H1 (cell line): ENCODE results near the gene RIMBP2. TPM values are rescaled to one million over a fixed set of nuclear protein-coding genes. Genes with fewer than 3 reads are reported as not detected.

Experiments
- CTCF ChIA-PET: fragments of 300-600 bp; sonication (Branson Sonifier 250); formaldehyde crosslinking; loops from one replicate; lab custom pipeline; 2021; ENCODE audit not compliant: partially characterized antibody; lab: Charles Lee
- POLR2A ChIA-PET: fragments of 300-600 bp; sonication (Branson Sonifier 250); formaldehyde crosslinking; loops from one replicate; lab custom pipeline; 2021; ENCODE audit warnings: inconsistent platforms; ENCODE audit not compliant: partially characterized antibody; lab: Charles Lee
- DNase-seq, 2 experiments: peaks; one replicate each; pipeline versions ENCODE4 v3.0.0 to v3.0.0-alpha.2; 2010 to 2022; ENCODE audit warnings: low spot score in 2 of 2, low read depth in 1 of 2, mixed read lengths in 1 of 2
- FAIRE-seq: peaks from 2 replicates; lab custom pipeline; 2011; peaks lifted over from hg19 to GRCh38; lab: Jason Lieb, UNC
- H2AFZ ChIP-seq: 2 replicates; pipeline ENCODE4 v1.8.1; 2012; ENCODE audit warnings: low read length, inconsistent platforms
- H2AK5ac ChIP-seq: 2 replicates; pipeline ENCODE4 v1.6.1; 2013; ENCODE audit warnings: low read depth, low read length
- H2BK120ac ChIP-seq: replicated peaks from 2 replicates; pipeline ENCODE3; 2013; ENCODE audit warnings: low read depth, low read length, inconsistent platforms
- H2BK12ac ChIP-seq: 2 replicates; pipeline ENCODE4 v1.6.1; 2013; ENCODE audit warnings: low read depth, low read length
- H2BK15ac ChIP-seq: 2 replicates; pipeline ENCODE4 v1.6.1; 2013; ENCODE audit warnings: low read length
- H2BK20ac ChIP-seq: 2 replicates; pipeline ENCODE4 v1.6.1; 2013; ENCODE audit warnings: low read length
- H2BK5ac ChIP-seq: 2 replicates; pipeline ENCODE4 v1.6.1; 2013; ENCODE audit warnings: low read depth, low read length
- H3K14ac ChIP-seq: 2 replicates; pipeline ENCODE4 v1.6.1; 2013; ENCODE audit warnings: inconsistent platforms; ENCODE audit not compliant: insufficient read length
- H3K18ac ChIP-seq: 2 replicates; pipeline ENCODE4 v1.6.1; 2013; ENCODE audit warnings: low read length; ENCODE audit errors: extremely low read depth
- H3K23ac ChIP-seq: 2 replicates; pipeline ENCODE4 v1.6.1; 2013; ENCODE audit warnings: inconsistent platforms; ENCODE audit not compliant: insufficient read length
- H3K23me2 ChIP-seq: 2 replicates; pipeline ENCODE4 v1.6.1; 2013; ENCODE audit warnings: low read depth, low read length
- H3K27ac ChIP-seq: 2 replicates; pipeline ENCODE4 v1.6.1; 2011; ENCODE audit warnings: low read depth, low read length, inconsistent platforms
- H3K27me3 ChIP-seq, 4 experiments: replicated peaks in 1 of 4; 1 replicate in 1 of 4; 2 replicates in 3 of 4; pipeline versions ENCODE4 v1.6.1 to v1.8.1; 2011 to 2013; ENCODE audit warnings: low read length in 3 of 4, mild to moderate bottlenecking in 3 of 4, inconsistent platforms in 2 of 4, mixed read lengths in 2 of 4, moderate library complexity in 1 of 4; ENCODE audit not compliant: control insufficient read depth in 3 of 4, insufficient read depth in 3 of 4; ENCODE audit errors: extremely low read depth in 1 of 4
- H3K36me3 ChIP-seq, 4 experiments: 2 replicates each; pipeline versions ENCODE4 v1.6.1 to v1.8.1; 2011 to 2013; ENCODE audit warnings: mild to moderate bottlenecking in 4 of 4, low read length in 3 of 4, moderate library complexity in 2 of 4, control low read depth in 1 of 4, inconsistent platforms in 1 of 4; ENCODE audit not compliant: insufficient read depth in 4 of 4, control insufficient read depth in 2 of 4
- H3K4ac ChIP-seq: replicated peaks from 2 replicates; pipeline ENCODE3; 2013; ENCODE audit warnings: low read length, low read depth, mixed read lengths, inconsistent platforms; ENCODE audit not compliant: insufficient read length
- H3K4me1 ChIP-seq, 4 experiments: replicated peaks in 1 of 4; 1 replicate in 1 of 4; 2 replicates in 3 of 4; pipeline versions ENCODE4 v1.6.1 to v1.8.1; 2011 to 2013; ENCODE audit warnings: low read length in 3 of 4, inconsistent platforms in 2 of 4, mixed read lengths in 1 of 4; ENCODE audit not compliant: insufficient read depth in 4 of 4, control insufficient read depth in 3 of 4
- H3K4me2 ChIP-seq, 2 experiments: 2 replicates each; pipeline versions ENCODE4 v1.6.1 to v1.8.1; 2011 to 2013; ENCODE audit warnings: low read depth in 2 of 2, low read length in 2 of 2, control low read depth in 1 of 2, inconsistent platforms in 1 of 2, mild to moderate bottlenecking in 1 of 2; ENCODE audit not compliant: insufficient read depth in 1 of 2
- H3K4me3 ChIP-seq, 4 experiments: fragments of 200-600, 300-600 bp in 1 of 4; sonication (generic), shearing (Covaris generic), sonication (Bioruptor Twin) in 1 of 4; 2 replicates each; pipeline versions ENCODE4 v1.5.1 to v1.8.1; 2011 to 2016; ENCODE audit warnings: low read length in 4 of 4, low read depth in 3 of 4, control low read depth in 2 of 4, inconsistent platforms in 2 of 4, mild to moderate bottlenecking in 2 of 4, mixed read lengths in 1 of 4, moderate library complexity in 1 of 4; ENCODE audit not compliant: insufficient read depth in 2 of 4; ENCODE audit errors: extremely low read depth in 1 of 4
- H3K56ac ChIP-seq: replicated peaks from 2 replicates; pipeline ENCODE3; 2013; ENCODE audit warnings: low read depth, mild to moderate bottlenecking, mixed read lengths, low read length, inconsistent platforms; ENCODE audit not compliant: insufficient read length
- H3K79me1 ChIP-seq: 2 replicates; pipeline ENCODE4 v1.6.1; 2013; ENCODE audit warnings: low read depth, low read length, control low read depth
- H3K79me2 ChIP-seq, 2 experiments: 2 replicates each; pipeline versions ENCODE4 v1.6.1 to v1.8.1; 2012 to 2013; ENCODE audit warnings: low read length in 2 of 2, mild to moderate bottlenecking in 2 of 2, inconsistent platforms in 1 of 2; ENCODE audit not compliant: insufficient read depth in 2 of 2, control insufficient read depth in 1 of 2
- H3K9ac ChIP-seq, 4 experiments: replicated peaks in 1 of 4; 1 replicate in 1 of 4; 2 replicates in 3 of 4; pipeline versions ENCODE4 v1.6.1 to v1.8.1; 2011 to 2013; ENCODE audit warnings: low read depth in 3 of 4, low read length in 3 of 4, control low read depth in 2 of 4, mild to moderate bottlenecking in 2 of 4, moderate library complexity in 2 of 4, inconsistent platforms in 1 of 4; ENCODE audit errors: extremely low read depth in 1 of 4
- H3K9me3 ChIP-seq, 2 experiments: 2 replicates each; pipeline versions ENCODE4 v1.6.1 to v1.8.1; 2012 to 2013; ENCODE audit warnings: mild to moderate bottlenecking in 2 of 2, moderate library complexity in 2 of 2, control low read depth in 1 of 2, inconsistent platforms in 1 of 2, low read depth in 1 of 2, low read length in 1 of 2, mixed read lengths in 1 of 2; ENCODE audit not compliant: insufficient read depth in 2 of 2
- H4K20me1 ChIP-seq, 2 experiments: replicated peaks in 1 of 2; 2 replicates each; pipeline versions ENCODE3 to v1.8.1; 2011 to 2013; ENCODE audit warnings: inconsistent platforms in 2 of 2, low read length in 2 of 2, mild to moderate bottlenecking in 1 of 2; ENCODE audit not compliant: insufficient read depth in 2 of 2, control insufficient read depth in 1 of 2
- H4K5ac ChIP-seq: 2 replicates; pipeline ENCODE4 v1.6.1; 2013; ENCODE audit warnings: low read length, low read depth, mixed read lengths, inconsistent platforms; ENCODE audit not compliant: insufficient read length
- H4K8ac ChIP-seq: 2 replicates; pipeline ENCODE4 v1.8.0; 2013; ENCODE audit warnings: mild to moderate bottlenecking, moderate library complexity, low read length, inconsistent platforms; ENCODE audit not compliant: insufficient read depth; ENCODE audit errors: extremely low read depth
- H4K91ac ChIP-seq: replicated peaks from 2 replicates; pipeline ENCODE3; 2013; ENCODE audit warnings: low read length, mixed read lengths, inconsistent platforms; ENCODE audit not compliant: insufficient read length
- BRCA1 ChIP-seq: IDR thresholded peaks from 2 replicates; pipeline ENCODE4 v1.6.1; 2012; ENCODE audit warnings: low read depth, low read length, improper control_type of control experiment
- GABPA ChIP-seq: IDR thresholded peaks from 2 replicates; pipeline ENCODE4 v1.6.1; 2011; ENCODE audit warnings: mild to moderate bottlenecking, low read length, moderate library complexity, borderline replicate concordance; ENCODE audit not compliant: insufficient read depth
- NRF1 ChIP-seq: IDR thresholded peaks from 2 replicates; pipeline ENCODE4 v1.6.1; 2011; ENCODE audit warnings: mild to moderate bottlenecking, low read depth, low read length, improper control_type of control experiment
- WGBS, 2 experiments: shearing (Covaris generic) in 1 of 2; methylation state at CpG; one replicate each; pipeline versions ENCODE4 v1.1.6 to v1.1.7; 2013 to 2015; ENCODE audit warnings: low lambda C conversion rate in 2 of 2, mixed read lengths in 2 of 2, inconsistent platforms in 1 of 2, low coverage in 1 of 2, missing lambda C conversion rate in 1 of 2; ENCODE audit not compliant: insufficient replicate concordance in 2 of 2, insufficient coverage in 1 of 2, insufficient read length in 1 of 2; ENCODE audit errors: extremely low coverage in 1 of 2, missing lambda C conversion rate in 1 of 2; 5-methylcytosine and 5-hydroxymethylcytosine counted together
- polyA plus RNA-seq, 7 experiments: library from polyadenylated mRNA; depleted of rRNA in 3 of 7; stranded (reverse) in 5 of 7; unstranded in 2 of 7; fragments of >200 nt in 5 of 7; fragments of 200-250 nt in 2 of 7; gene quantifications; 1 replicate in 5 of 7; 2 replicates in 1 of 7; 4 replicates in 1 of 7; pipeline versions ENCODE4 v1.2.1 to v1.2.3, GENCODE V29; 2011 to 2013; ENCODE audit warnings: missing spikeins in 2 of 7, mixed read lengths in 2 of 7
- total RNA-seq: library from RNA; stranded (reverse); fragmentation: NEBNext Ultra II Directional; extraction: Animal tissue kit (Norgen Biotek cat#: 25700); gene quantifications from 2 replicates; pipeline ENCODE4 v1.2.1, GENCODE V29; 2021

RIMBP2 gene
- total and polyA plus RNA-seq, 2 of the 8 experiments (the other 6 are each of a cell fraction or from before 2014, with no cell fraction given): 0.18 to 0.65 TPM

DNA sequence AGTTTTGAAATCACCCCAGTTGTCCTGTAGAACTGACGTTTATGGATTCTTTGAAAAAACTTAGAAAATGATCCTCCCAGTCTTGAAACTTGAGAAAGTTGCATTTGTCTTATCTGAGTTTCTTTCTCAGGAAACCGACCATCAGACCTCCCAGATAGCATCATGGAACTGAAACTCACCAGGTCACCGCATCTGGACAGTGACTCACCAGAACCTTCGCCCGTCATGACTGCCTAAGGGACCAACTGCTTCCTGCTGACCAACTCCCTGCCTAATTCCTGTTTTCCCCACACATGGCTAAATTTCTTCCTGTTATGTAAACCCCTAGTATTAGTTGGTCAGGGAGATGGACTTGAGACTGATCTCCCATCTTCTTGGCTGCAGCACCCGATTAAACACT, 175.7 kb downstream of the RIMBP2 start:
- Histone ChIP-seq H4K91ac (no peak overlapping the region), H2AK5ac (no peak overlapping the region), H3K56ac (no peak overlapping the region), H3K79me2 (no peaks in the 10 kb centered on the region), H3K4me3 (no peak overlapping the region), H3K36me3 (no peaks in the 10 kb centered on the region), H4K20me1 (no peaks in the 10 kb centered on the region), H3K14ac (no peak overlapping the region), H3K4me1 (peaks cover 0 to 4% (median 0%) of the 10 kb centered on the region in 4 experiments; a peak in 2 of 7 replicates), H2AFZ (no peak overlapping the region), H3K18ac (no peak overlapping the region), H3K9me3 (no peaks in the 10 kb centered on the region), H2BK12ac (no peak overlapping the region), H3K27ac (no peak overlapping the region), H3K9ac (no peak overlapping the region), H2BK20ac (no peak overlapping the region), H2BK5ac (no peak overlapping the region), H2BK120ac (no peak overlapping the region), H4K5ac (no peak overlapping the region), H3K27me3 (0 out of 7 replicates have a peak, but pooled peaks cover 0 to 2% (median 0%) of the 10 kb centered on the region in 4 experiments), H3K4me2 (no peak overlapping the region), H3K23ac (no peak overlapping the region), H3K23me2 (no peaks in the 10 kb centered on the region), H2BK15ac (no peak overlapping the region), H3K4ac (no peak overlapping the region), H4K8ac (no peak overlapping the region), H3K79me1 (no peaks in the 10 kb centered on the region)
- ChIA-PET CTCF (no interaction called here), POLR2A (no interaction called here)
- no peak for FAIRE-seq
- WGBS, 2 experiments: 91% methylated on average over 6 of the region's 6 CpGs; no CpG with 5 or more reads in 1 of the 2 experiments
- no peak for DNase-seq
- TF ChIP-seq BRCA1 (no peak), NRF1 (no peak), GABPA (no peak)
